Spleen (tissue), 7 donors: ENCODE data around the gene INPP5D.
A peak's percentile ranks its signal among the peaks of the same experiment; 100 is the strongest.

Experiments used
- CTCF ChIP-seq, 11 experiments: fragments of 200-600 bp in 7 of 11; fragments of 450-650 bp in 4 of 11; sonication (generic) in 4 of 11; IDR thresholded peaks in 8 of 11; conservative IDR thresholded peaks in 3 of 11; 1 replicate in 7 of 11; 2 replicates in 4 of 11; pipeline versions ENCODE4 v1.4.0 to v1.8.0; 2016 to 2021; ENCODE audit warnings: antibody characterized with exemption in 11 of 11, inconsistent platforms in 4 of 11, mild to moderate bottlenecking in 1 of 11
- POLR2A ChIP-seq, 3 donors: fragments of 450-650 bp; IDR thresholded peaks; one replicate each; pipeline ENCODE4 v1.5.1; 2017; ENCODE audit warnings: antibody characterized with exemption in 3 of 3, mild to moderate bottlenecking in 1 of 3
- POLR2AphosphoS5 ChIP-seq, 3 donors: sonication (generic); formaldehyde crosslinking; IDR thresholded peaks; one replicate each; pipeline ENCODE4 v1.5.1; 2017; ENCODE audit warnings: antibody characterized with exemption in 3 of 3
- donor health status: DM: no; HTN: no; CAD: no; lungs with moderate emphysema.
- donor health status: DM: no; HTN: no; CAD: no.
- donor health status: DM: no; HTN: no; CAD: no.

- no peak for TF ChIP-seq CTCF (IDR thresholded peaks at IDR 0.05 in 8 of 11, conservative IDR thresholded peaks at IDR 0.05 in 3 of 11)
- TF ChIP-seq POLR2AphosphoS5 (IDR thresholded peaks at IDR 0.05): peak; percentile 16 to 62 (median 29)
- no peak for TF ChIP-seq POLR2A (IDR thresholded peaks at IDR 0.05)
These were observed 148.4 kb downstream of the INPP5D start for GRCh38 chr2:233208382-233209116.
